ENCODE measurements around the gene COL6A2. TPM values are rescaled to one million over a fixed set of nuclear protein-coding genes. Genes with fewer than 3 reads are reported as not detected.
A peak's percentile ranks its signal among the peaks of the same experiment; 100 is the strongest.
"Not testable (repeated sequence)": the region's sequence is repeated elsewhere in the genome, so short reads cannot be mapped to it uniquely, and the experiment has no call there.

COL6A2 gene
- total and polyA plus RNA-seq, 8 donors: 79.3 to 3,737 (median 398) TPM

GRCh38 chr21:46163380-46163779, 65.5 kb downstream of the COL6A2 start:
- Histone ChIP-seq H3K4me3 (no peak overlapping the region), H3K27me3 (peaks cover 0 to 30% (median 11%) of the 10 kb centered on the region in 3 donors), H3K36me3 (peaks cover 0 to 18% (median 3%) of the 10 kb centered on the region in 4 donors), H3K4me1 (peaks cover 0 to 11% (median 0%) of the 10 kb centered on the region in 4 donors), H3K27ac (no peak overlapping the region), H3K9me3 (no peaks in the 10 kb centered on the region)
- no peak for DNase-seq
- intact Hi-C loops (cut with DNase I; ENCODE audit: low total_unique reads): no loop called here
- TF ChIP-seq CTCF (IDR thresholded peaks at IDR 0.05): no peak
- TF ChIP-seq EP300 (IDR thresholded peaks at IDR 0.05): no peak
- WGBS, 5 donors: 78 to 94% (median 90%) methylated on average over 4 of the region's 4 CpGs

- H3K36me3 ChIP-seq: peaks cover 0 to 21% (median 3%) of the 10 kb centered on the region in 4 donors
- DNase-seq: no peak
- peaks cover 0 to 11% (median 0%) of the 10 kb centered on the region in 4 donors for H3K4me1 ChIP-seq
- H3K4me3 ChIP-seq: no peak overlapping the region
- intact Hi-C loops (cut with DNase I; ENCODE audit: low total_unique reads): no loop called here
- no peaks in the 10 kb centered on the region for H3K9me3 ChIP-seq
- peaks cover 0 to 30% (median 11%) of the 10 kb centered on the region in 3 donors for H3K27me3 ChIP-seq
- TF ChIP-seq POLR2A (IDR thresholded peaks at IDR 0.05) (no peak), EP300 (IDR thresholded peaks at IDR 0.05) (no peak), POLR2AphosphoS5 (IDR thresholded peaks at IDR 0.05) (no peak), CTCF (IDR thresholded peaks at IDR 0.05) (no peak)
- H3K27ac ChIP-seq: no peak overlapping the region
Observed at GRCh38 chr21:46165098-46165497, 67.2 kb downstream of the COL6A2 start.

GRCh38 chr21:46168238-46168637, 70.3 kb downstream of the COL6A2 start:
- H3K4me1 ChIP-seq: no peaks in the 10 kb centered on the region
- peaks cover 0 to 18% (median 0%) of the 10 kb centered on the region in 3 donors for H3K27me3 ChIP-seq
- TF ChIP-seq EP300 (IDR thresholded peaks at IDR 0.05): no peak
- TF ChIP-seq POLR2A (IDR thresholded peaks at IDR 0.05): no peak
- TF ChIP-seq POLR2AphosphoS5 (IDR thresholded peaks at IDR 0.05): no peak
- TF ChIP-seq CTCF (IDR thresholded peaks at IDR 0.05): no peak
- H3K36me3 ChIP-seq: peaks cover 0 to 13% (median 0%) of the 10 kb centered on the region in 4 donors
- 80 to 89% (median 87%) methylated on average over 6 to 14 of the region's 14 CpGs for WGBS, 5 donors
- no peaks in the 10 kb centered on the region for H3K9me3 ChIP-seq
- DNase-seq: peak in 1 of 2 donors; percentile 0
- no peak overlapping the region for H3K27ac ChIP-seq
- no peak overlapping the region for H3K4me3 ChIP-seq
- intact Hi-C loops (cut with DNase I; ENCODE audit: low total_unique reads): no loop called here

GRCh38 chr21:46168659-46169386, 70.9 kb downstream of the COL6A2 start:
- DNase-seq: no peak
- peaks cover 0 to 23% (median 0%) of the 10 kb centered on the region in 3 donors for H3K27me3 ChIP-seq
- peaks cover 0 to 5% (median 0%) of the 10 kb centered on the region in 4 donors for H3K9me3 ChIP-seq
- H3K27ac ChIP-seq: no peak overlapping the region
- H3K4me1 ChIP-seq: no peaks in the 10 kb centered on the region
- H3K36me3 ChIP-seq: peaks cover 0 to 13% (median 0%) of the 10 kb centered on the region in 4 donors
- TF ChIP-seq POLR2AphosphoS5 (IDR thresholded peaks at IDR 0.05): no peak
- TF ChIP-seq CTCF (IDR thresholded peaks at IDR 0.05): no peak
- TF ChIP-seq POLR2A (IDR thresholded peaks at IDR 0.05): no peak
- no peak for TF ChIP-seq EP300 (IDR thresholded peaks at IDR 0.05)
- no peak overlapping the region for H3K4me3 ChIP-seq
- WGBS, 5 donors: 63 to 76% (median 72%) methylated on average over 8 of the region's 8 CpGs
- intact Hi-C loops (cut with DNase I; ENCODE audit: low total_unique reads): no loop called here

- intact Hi-C loops (cut with DNase I; ENCODE audit: low total_unique reads): not testable (repeated sequence)
- WGBS, 5 donors: 75 to 100% (median 81%) methylated on average over 1 of the region's 1 CpG
Observed at GRCh38 chr21:46170436-46171193, 72.7 kb downstream of the COL6A2 start.

More at GRCh38 chr21:46170436-46171193, 72.7 kb downstream of the COL6A2 start:
- not testable (repeated sequence) for H3K4me1 ChIP-seq, DNase-seq, H3K4me3 ChIP-seq, H3K27ac ChIP-seq
- peaks cover 0 to 18% (median 0%) of the 10 kb centered on the region in 4 donors for H3K9me3 ChIP-seq
- H3K27me3 ChIP-seq: peaks cover 0 to 17% (median 0%) of the 10 kb centered on the region in 3 donors
- H3K36me3 ChIP-seq: peaks cover 0 to 13% (median 0%) of the 10 kb centered on the region in 4 donors
